AG08395 (cell line): ENCODE data around the gene BLOC1S3.

Source experiments
- DNase-seq: peaks from one replicate; pipeline ENCODE4 v3.0.0; 2012; ENCODE audit warnings: mixed read lengths, low spot score

The BLOC1S3 gene

GRCh38 chr19:45146251-45146650, 32.3 kb upstream of the BLOC1S3 start:
- DNase-seq: no peak

DNA sequence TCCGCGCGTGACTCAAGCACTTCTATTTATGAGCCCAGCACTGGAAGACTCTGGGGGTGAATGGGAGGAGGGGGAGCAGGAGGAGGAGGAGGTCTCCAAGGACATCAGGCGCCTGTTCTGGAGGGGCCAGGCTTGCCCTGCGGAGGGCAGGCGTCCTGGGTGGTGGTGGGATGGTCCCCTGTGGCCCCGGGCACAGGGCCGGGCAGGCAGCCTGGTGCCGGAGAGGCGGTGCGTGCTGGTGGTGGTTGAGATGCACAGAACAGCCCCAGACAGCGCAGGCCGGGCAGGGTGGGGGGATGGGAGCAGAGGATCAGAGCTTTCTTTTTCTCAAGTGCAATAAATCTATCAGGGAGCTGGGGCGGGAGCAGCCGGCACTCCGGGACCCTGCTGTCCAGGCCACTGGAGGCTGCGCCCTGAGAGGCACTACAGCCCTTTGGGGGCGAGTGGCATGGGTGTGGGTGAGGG, 31.8 kb upstream of the BLOC1S3 start:
- DNase-seq: no peak

DNA sequence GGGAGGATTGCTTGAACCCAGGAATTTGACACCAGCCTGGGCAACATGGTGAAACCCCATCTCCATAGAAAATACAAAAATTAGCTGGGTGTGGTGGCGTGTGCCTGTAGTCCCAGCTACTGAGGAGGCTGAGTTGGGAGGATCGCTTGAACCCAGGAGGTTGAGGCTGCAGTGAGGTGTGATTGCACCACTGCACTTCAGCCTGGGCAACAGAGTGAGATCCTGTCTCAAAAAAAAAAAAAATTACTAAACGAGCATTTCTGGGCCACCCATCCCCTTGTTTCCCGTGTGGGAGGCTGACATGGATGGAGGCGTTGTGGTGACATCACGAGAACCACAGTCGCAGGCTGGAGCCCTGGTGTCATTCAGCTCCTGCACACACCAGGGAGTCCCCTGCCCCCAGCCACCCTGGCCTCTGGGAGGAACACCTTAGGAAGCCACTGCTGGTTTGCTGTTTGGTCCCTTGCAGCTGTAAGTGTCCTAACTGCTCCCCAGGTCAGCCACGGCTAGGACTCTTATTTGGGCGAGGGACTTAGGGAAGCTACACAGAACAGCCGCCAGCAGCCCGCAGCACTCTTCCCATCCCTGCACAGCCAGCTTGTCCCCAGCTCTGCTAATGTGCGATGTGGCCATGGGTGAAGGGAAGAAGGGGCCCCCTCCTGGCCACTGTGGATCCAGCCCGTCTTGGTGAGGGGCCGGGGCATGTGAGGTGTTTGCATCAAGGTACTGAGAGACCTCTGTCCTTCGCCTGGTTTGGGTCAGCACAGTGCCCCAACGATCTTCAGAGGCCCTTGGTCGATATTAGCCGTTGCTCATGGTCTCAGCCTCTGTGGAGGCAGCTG, 30.5 kb upstream of the BLOC1S3 start:
- no peak for DNase-seq

GRCh38 chr19:45149129-45149528, 29.5 kb upstream of the BLOC1S3 start:
- DNase-seq: no peak

DNA sequence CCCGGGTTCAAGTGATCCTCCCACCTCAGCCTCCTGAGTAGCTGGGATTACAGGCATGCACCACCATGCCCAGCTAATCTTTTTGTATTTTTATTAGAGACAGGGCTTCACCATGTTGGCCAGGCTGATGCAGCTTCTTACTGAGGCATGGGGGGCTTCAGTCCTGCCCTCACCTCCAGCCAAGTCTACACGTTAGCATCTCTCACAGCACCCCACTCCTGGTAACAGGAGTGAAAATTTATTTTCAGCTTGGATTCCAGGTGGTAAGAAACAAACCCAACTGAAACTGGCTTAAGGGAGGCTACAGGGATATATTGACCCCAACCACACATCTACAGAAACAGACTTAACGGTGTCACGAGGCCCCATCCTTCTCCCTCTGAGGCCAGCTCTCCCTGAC, 28.4 kb upstream of the BLOC1S3 start:
- no peak for DNase-seq

DNA sequence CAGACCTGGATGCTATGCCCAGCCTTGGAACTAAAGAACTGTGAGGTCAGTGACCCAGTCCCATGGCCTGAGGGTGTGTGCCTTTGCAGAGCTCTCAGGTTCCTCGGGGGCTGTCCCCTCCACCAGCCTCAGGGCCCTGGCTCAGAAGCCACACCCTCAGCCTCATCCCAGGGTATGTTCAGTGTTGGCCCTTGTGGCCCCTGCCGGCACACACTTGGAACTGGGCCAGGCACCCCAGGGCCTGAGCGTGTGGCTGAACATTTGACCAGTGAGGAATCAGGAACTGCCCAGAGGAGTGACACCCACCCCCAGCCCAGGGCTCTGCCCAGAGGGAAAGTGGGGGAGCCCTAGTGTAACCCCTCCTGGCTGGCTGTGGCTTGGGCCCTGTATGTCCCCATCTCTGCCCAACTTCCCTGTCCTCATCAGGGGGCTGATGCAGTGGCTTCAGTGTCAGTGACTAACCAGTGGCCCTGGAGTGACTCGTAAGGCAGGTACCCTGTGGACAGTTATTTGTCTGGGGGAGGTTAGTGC, 27.8 kb upstream of the BLOC1S3 start:
- DNase-seq: no peak

GRCh38 chr19:45151320-45151719, 27.3 kb upstream of the BLOC1S3 start:
- no peak for DNase-seq

GRCh38 chr19:45151821-45152503, 26.6 kb upstream of the BLOC1S3 start:
- no peak for DNase-seq

GRCh38 chr19:45152504-45153338, 25.9 kb upstream of the BLOC1S3 start:
- no peak for DNase-seq

DNA sequence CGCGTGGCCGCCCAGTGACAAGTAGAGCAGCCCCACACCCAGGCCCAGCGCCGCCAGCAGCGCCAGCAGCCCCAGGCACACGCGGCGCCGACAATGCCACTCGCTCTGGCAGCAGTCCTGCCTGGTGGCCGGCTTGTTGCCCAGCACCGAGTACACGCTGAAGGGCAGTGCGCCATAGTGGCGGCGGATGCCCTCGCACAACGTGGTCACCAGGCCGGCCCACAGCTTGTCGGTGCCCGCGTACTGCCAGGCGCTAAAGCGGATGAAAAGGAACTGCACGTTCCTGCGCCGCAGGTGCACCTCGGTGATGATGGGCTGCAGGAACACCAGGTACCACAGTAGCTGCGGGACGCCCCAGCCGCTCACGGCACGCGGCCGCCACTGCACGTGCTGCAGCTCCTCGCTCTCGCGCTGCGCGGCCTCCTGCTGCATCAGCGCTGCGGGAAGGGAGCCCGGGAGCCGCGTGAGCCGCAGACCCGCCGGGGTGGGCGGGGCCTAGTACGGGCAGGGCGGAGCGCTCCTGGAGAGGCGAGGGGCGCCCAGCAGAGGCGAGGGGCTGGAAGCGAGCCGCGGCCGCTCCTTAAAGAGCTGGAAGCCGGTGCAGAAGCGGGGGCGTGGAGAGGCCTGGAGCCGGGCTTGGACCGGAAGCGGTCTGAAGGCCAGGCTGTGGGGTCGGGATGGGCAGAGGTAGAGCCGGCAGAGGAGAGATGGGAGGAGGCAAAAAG, 25.1 kb upstream of the BLOC1S3 start:
- peak; percentile 48 for DNase-seq

- DNase-seq: peak; percentile 47
Observed at GRCh38 chr19:45154064-45154827, 24.3 kb upstream of the BLOC1S3 start.

DNA sequence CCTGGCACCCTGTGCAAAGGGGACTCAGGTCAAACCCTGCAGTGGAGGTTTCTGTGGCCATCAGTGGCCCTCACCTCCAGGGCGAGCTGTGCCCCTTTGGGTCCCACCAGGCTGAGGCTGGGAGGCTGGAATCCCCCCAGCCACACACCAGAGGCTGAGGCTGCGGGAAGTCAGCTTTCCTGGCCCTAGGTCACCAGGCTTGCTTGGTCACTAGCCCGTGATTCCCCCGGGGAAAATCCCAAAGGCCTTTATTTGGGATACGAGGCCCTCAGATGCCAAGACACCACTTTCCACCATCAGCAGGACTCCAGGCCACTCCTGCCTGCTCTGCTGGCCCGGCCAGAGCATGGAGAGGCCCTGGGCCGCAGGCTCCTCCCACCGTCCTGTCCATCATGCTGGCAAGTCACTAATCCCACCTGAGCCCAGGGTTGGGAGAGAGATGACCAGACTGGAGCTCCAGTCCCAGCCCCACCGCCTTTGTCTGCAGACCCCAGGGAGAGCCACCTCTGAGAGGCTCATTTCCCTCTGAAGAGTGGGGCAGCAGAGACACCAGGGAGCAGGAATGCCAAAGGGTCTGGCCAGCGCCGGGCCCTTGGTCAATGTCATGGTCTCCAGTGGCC, 22.5 kb upstream of the BLOC1S3 start:
- DNase-seq: no peak

- no peak for DNase-seq
Observed at GRCh38 chr19:45156751-45157150, 21.8 kb upstream of the BLOC1S3 start.

DNA sequence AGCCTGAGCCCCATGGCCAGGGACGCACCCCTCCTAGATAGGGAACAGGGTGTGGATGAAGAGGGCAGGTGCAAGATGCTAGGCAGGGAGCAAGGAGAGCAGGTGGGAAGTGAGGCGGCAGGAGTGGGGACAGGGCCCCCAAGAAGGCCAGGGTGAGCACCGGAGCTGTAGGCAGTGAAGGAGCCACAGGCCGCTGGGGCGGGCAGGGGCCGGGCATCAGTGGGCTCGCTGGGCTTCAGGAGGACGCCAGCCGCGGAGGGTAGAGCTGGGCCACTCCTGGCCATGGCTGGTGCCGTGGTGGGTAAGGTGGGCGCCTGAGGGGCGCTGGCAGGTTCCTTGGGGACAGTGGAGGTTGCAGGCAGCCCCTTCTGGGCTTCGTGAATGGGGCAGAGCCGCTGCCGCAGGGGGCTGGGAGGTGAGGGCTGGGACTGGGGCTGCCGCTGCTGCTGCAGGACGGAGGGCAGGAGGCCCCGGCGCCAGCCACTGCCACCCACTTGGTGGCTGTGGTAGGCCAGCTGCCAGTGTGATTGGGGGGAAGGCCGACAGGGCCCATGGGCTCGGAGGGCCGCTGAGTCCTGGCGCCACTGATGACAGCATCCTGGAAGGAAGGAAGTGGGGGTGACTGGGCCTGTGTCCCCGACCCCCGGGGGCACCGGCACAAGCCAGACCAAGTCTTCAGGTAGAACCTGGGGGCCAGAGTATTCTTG, 19.9 kb upstream of the BLOC1S3 start:
- no peak for DNase-seq

DNA sequence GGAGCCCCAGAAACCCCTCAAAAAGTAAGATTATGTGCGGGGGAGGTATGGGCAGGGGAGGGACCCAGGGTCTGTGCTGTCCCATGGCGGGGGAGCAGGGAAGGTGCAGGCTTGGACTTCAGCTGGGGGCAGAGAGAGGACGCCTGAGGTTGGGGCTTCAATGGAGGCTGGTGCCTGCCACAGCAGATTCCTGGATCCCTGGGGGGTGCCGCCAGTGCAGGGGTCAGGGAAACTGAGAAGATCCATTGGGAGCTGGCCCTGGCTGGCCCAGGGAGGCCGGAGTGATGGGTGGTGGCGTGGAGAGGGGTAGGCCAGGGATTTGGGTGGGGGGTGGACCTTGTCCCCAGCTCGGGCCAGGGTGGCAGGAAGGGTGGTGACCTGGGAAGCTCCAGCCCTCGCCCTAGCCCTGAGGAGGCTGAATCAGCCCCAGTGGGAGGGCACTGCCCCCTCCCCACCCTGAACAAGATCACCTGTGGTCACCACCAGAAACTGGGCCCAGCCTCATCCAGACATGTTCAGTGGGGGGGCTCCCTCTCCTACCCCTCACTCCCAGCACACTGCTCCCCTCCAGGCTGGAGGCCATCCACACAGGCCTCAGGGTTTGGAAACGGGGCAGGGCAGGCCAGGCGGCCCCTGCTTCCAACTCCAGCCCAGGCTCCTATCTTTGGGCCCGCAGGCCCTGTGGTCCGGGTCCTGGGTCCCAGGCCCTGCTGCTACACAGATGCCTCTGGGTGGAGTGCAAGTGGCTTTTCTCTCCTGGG, 19.2 kb upstream of the BLOC1S3 start:
- no peak for DNase-seq

- DNase-seq: no peak
Observed at GRCh38 chr19:45159971-45160324, 18.6 kb upstream of the BLOC1S3 start.

DNA sequence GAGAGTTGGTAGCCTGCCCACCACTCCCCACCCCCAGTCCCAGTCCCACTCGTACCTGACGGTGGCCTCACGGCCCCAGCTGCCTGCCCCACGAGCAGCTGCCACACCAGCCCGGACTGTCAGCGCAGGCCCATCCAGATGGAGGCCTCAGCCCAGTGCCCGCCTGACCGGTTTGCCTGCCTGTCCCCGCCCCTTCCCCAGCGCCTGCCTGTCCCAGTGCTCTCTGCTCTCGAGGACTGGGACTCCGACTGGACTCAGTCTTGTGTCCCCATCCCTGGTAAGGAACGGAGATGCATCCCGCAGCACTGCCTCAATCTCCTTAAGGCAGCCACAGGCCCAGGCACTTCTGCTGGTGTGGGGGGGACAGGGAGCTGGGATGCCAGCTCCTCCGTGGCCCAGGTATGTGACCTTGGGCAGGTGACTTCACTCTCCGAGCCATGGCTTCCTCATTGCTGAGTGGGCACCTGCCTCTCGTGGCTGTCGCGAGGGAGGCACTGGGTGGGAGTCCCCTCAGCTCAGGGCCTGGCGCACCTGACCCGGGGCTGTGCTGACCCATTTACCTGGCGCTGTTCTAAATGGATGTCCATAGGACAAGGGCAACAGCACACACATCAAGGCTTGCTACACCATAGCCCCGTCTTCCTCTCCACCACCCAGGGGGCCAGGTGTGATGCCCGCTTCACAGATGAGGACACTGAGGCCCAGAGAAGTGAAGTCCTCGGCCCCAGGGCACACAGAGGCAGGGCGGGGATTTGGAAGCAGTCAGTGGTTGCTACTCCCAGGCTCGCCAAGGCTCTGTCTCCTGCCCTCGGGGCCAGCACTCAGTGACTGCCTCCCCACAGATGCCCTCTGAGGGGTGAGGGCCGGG, 17.5 kb upstream of the BLOC1S3 start, which contains the start of gene NKPD1:
NKPD1 (minus strand) TSS at position 113 of the 868 bp plus-strand sequence. CDS start 832 bp downstream, outside the sequence.
- no peak for DNase-seq
